HepG2 (cell line): ENCODE measurements around the gene CRB1. TPM values are rescaled to one million over a fixed set of nuclear protein-coding genes. Genes with fewer than 3 reads are reported as not detected.

Experiments used
- ATAC-seq: fragments of 200-7000 bp; cut with Tn5 transposase; 3 replicates; pipeline ENCODE4 v1.9.1; 2020; ENCODE audit warnings: mild to moderate bottlenecking, moderate library complexity
- BruUV-seq: library from RNA; stranded (reverse); fragments of 400-500 nt; replicated peaks from 2 replicates; lab custom pipeline; 2021; lab: Mats Ljungman, UMichigan
- CTCF ChIA-PET: fragments of 300-600 bp; formaldehyde crosslinking; extraction: SDS; loops from one replicate; lab custom pipeline; 2021; ENCODE audit warnings: low total read pairs, inconsistent platforms, low intra/inter-chr PET ratio; lab: Yijun Ruan, JAX
- POLR2A ChIA-PET: fragments of 350-600 bp; sonication (Branson Sonifier 250); formaldehyde crosslinking; loops from one replicate; lab custom pipeline; 2020; ENCODE audit warnings: antibody characterized with exemption, inconsistent platforms; lab: Yijun Ruan, JAX
- DNase-seq: peaks from one replicate; pipeline ENCODE4 v3.0.0-alpha.2; 2015; ENCODE audit warnings: low spot score
- FAIRE-seq: peaks from 3 replicates; lab custom pipeline; 2011; peaks lifted over from hg19 to GRCh38; lab: Jason Lieb, UNC
- H2AFZ ChIP-seq: one replicate; pipeline ENCODE4 v1.6.1; 2011; ENCODE audit warnings: low read length, inconsistent platforms
- H3K27ac ChIP-seq: fragments of 300-600 bp; 3 replicates; pipeline ENCODE4 v1.8.0; 2011; ENCODE audit warnings: mixed run types, mild to moderate bottlenecking, mixed read lengths, low read length, inconsistent platforms; ENCODE audit not compliant: insufficient read depth; ENCODE audit errors: extremely low read length
- H3K27me3 ChIP-seq, 2 experiments: fragments of 200-600 bp in 1 of 2; 2 replicates in 1 of 2; 3 replicates in 1 of 2; pipeline versions ENCODE4 v1.6.0 to v1.8.0; 2011; ENCODE audit warnings: low read length in 2 of 2, mild to moderate bottlenecking in 2 of 2, moderate library complexity in 2 of 2, inconsistent platforms in 1 of 2; ENCODE audit not compliant: insufficient read depth in 2 of 2, control insufficient read depth in 1 of 2
- H3K36me3 ChIP-seq, 2 experiments: fragments of 200-600 bp in 1 of 2; replicated peaks in 1 of 2; 2 replicates in 1 of 2; 3 replicates in 1 of 2; pipeline versions ENCODE4 v1.5.1 to v1.8.0; 2011; ENCODE audit warnings: low read length in 2 of 2, inconsistent platforms in 1 of 2; ENCODE audit not compliant: insufficient read depth in 2 of 2, control insufficient read depth in 1 of 2
- H3K4me1 ChIP-seq: 2 replicates; pipeline ENCODE4 v1.5.1; 2012; ENCODE audit warnings: low read length, inconsistent platforms; ENCODE audit not compliant: insufficient read depth
- H3K4me2 ChIP-seq: 2 replicates; pipeline ENCODE4 v1.6.0; 2011; ENCODE audit warnings: low read depth, low read length, inconsistent platforms
- H3K4me3 ChIP-seq, 3 experiments: fragments of 200-600 bp in 1 of 3; sonication (generic), shearing (Covaris generic) in 1 of 3; replicated peaks in 1 of 3; 2 replicates each; pipeline ENCODE4 v1.5.1; 2011 to 2016; ENCODE audit warnings: low read length in 3 of 3, inconsistent platforms in 2 of 3, low read depth in 2 of 3, mild to moderate bottlenecking in 2 of 3, control low read depth in 1 of 3, mixed read lengths in 1 of 3; ENCODE audit not compliant: insufficient read depth in 1 of 3
- H3K79me2 ChIP-seq: one replicate; pipeline ENCODE4 v1.6.1; 2011; ENCODE audit warnings: low read length, inconsistent platforms; ENCODE audit not compliant: insufficient read depth
- H3K9ac ChIP-seq: 2 replicates; pipeline ENCODE4 v1.6.0; 2011; ENCODE audit warnings: mild to moderate bottlenecking, low read depth, low read length, inconsistent platforms; ENCODE audit not compliant: insufficient read depth
- H3K9me3 ChIP-seq: 2 replicates; pipeline ENCODE4 v1.5.1; 2012; ENCODE audit warnings: mild to moderate bottlenecking, low read length
- H4K20me1 ChIP-seq: 2 replicates; pipeline ENCODE4 v1.6.0; 2011; ENCODE audit warnings: inconsistent platforms, mild to moderate bottlenecking, low read length, moderate library complexity; ENCODE audit not compliant: insufficient read depth
- BATF2 ChIP-seq: sonication (generic); formaldehyde crosslinking; IDR thresholded peaks from 2 replicates; pipeline ENCODE4 v1.8.0; 2022; ENCODE audit warnings: mild to moderate bottlenecking, missing genetic modification reagents, moderate library complexity
- BRD4 ChIP-seq: sonication (generic); formaldehyde crosslinking; IDR thresholded peaks from 2 replicates; pipeline ENCODE4 v1.4.0; 2020; ENCODE audit warnings: missing genetic modification reagents
- CEBPB ChIP-seq: IDR thresholded peaks from 2 replicates; pipeline ENCODE4 v1.6.1; 2011; ENCODE audit warnings: low read depth, low read length, improper control_type of control experiment, borderline replicate concordance
- DR1 ChIP-seq: sonication (generic); formaldehyde crosslinking; IDR thresholded peaks from 2 replicates; pipeline ENCODE4 v1.8.0; 2021; ENCODE audit warnings: mild to moderate bottlenecking, missing genetic modification reagents, inconsistent platforms
- HOXA5 ChIP-seq: sonication (generic); formaldehyde crosslinking; IDR thresholded peaks from 2 replicates; pipeline ENCODE4 v1.4.0; 2020; ENCODE audit warnings: missing genetic modification reagents
- KLF12 ChIP-seq: sonication (generic); formaldehyde crosslinking; IDR thresholded peaks from 2 replicates; pipeline ENCODE4 v1.4.0; 2020; ENCODE audit warnings: missing genetic modification reagents, borderline replicate concordance
- MEIS1 ChIP-seq: sonication (generic); formaldehyde crosslinking; IDR thresholded peaks from 2 replicates; pipeline ENCODE4 v1.9.0; 2021; ENCODE audit warnings: mild to moderate bottlenecking, missing genetic modification reagents, moderate library complexity, borderline replicate concordance
- NCOA1 ChIP-seq: sonication (generic); formaldehyde crosslinking; IDR thresholded peaks from 2 replicates; pipeline ENCODE4 v1.9.0; 2021; ENCODE audit warnings: missing genetic modification reagents
- PITX1 ChIP-seq: sonication (generic); formaldehyde crosslinking; IDR thresholded peaks from 2 replicates; pipeline ENCODE4 v1.5.1; 2020; ENCODE audit warnings: mild to moderate bottlenecking, missing genetic modification reagents
- SIN3B ChIP-seq: fragments of 150-350 bp; IDR thresholded peaks from 2 replicates; pipeline ENCODE4 v1.6.1; 2014; ENCODE audit warnings: low read length
- ZNF562 ChIP-seq: sonication (generic); formaldehyde crosslinking; IDR thresholded peaks from 2 replicates; pipeline ENCODE4 v1.8.0; 2022; ENCODE audit warnings: missing genetic modification reagents, borderline replicate concordance
- ZNF788 ChIP-seq: sonication (generic); formaldehyde crosslinking; IDR thresholded peaks from 2 replicates; pipeline ENCODE4 v1.5.0; 2020; ENCODE audit warnings: mild to moderate bottlenecking, missing genetic modification reagents, borderline replicate concordance
- WGBS: methylation state at CpG from one replicate; pipeline ENCODE4 v1.1.6; 2017; ENCODE audit warnings: low lambda C conversion rate; 5-methylcytosine and 5-hydroxymethylcytosine counted together
- in situ Hi-C: cut with HindIII; loops from 2 replicates; pipeline ENCODE4 v1.10.0; 2017; ENCODE audit warnings: low pct_unique_long_range_greater_than_20kb; ENCODE audit not compliant: extremely low pct_ligation_motif_present
- intact Hi-C: fragments of 100-400 bp; cut with micrococcal nuclease; formaldehyde crosslinking; loops from one replicate; pipeline ENCODE4 v1.10.0; 2022; ENCODE audit not compliant: unreplicated experiment
- polyA plus RNA-seq, 8 experiments: library from polyadenylated mRNA; depleted of rRNA in 3 of 8; stranded (reverse) in 7 of 8; unstranded in 1 of 8; fragments of >200 nt; fragmentation: Illumina TruSeq in 4 of 8; extraction: Trizol in 4 of 8; gene quantifications; 2 replicates each; pipeline versions ENCODE4 v1.2.1 to v1.2.3, GENCODE V29; 2011 to 2016; ENCODE audit warnings: low read depth in 4 of 8, missing spikeins in 1 of 8, mixed read lengths in 1 of 8; ENCODE audit not compliant: insufficient read depth in 1 of 8
- total RNA-seq, 5 experiments: library from RNA; depleted of rRNA; stranded (reverse); fragments of >200 nt; fragmentation: Illumina TruSeq; extraction: Trizol; gene quantifications; 2 replicates each; pipeline ENCODE4 v1.2.3, GENCODE V29; 2016; ENCODE audit warnings: low read depth in 1 of 5
- TF ChIP-seq, protein P1 (sequence below): sonication (generic); formaldehyde crosslinking; IDR thresholded peaks from 2 replicates; pipeline ENCODE4; 2020; ENCODE audit warnings: missing genetic modification reagents, mild to moderate bottlenecking, borderline replicate concordance
- TF ChIP-seq, protein P2 (sequence below): sonication (generic); formaldehyde crosslinking; IDR thresholded peaks from 2 replicates; pipeline ENCODE4 v1.5.0; 2020; ENCODE audit warnings: mild to moderate bottlenecking, missing genetic modification reagents

Gene CRB1
- total and polyA plus RNA-seq, 2 of the 13 experiments (the other 11 are each of a cell fraction or from before 2014, with no cell fraction given), result 0.01 TPM; not detected in 1

DNA sequence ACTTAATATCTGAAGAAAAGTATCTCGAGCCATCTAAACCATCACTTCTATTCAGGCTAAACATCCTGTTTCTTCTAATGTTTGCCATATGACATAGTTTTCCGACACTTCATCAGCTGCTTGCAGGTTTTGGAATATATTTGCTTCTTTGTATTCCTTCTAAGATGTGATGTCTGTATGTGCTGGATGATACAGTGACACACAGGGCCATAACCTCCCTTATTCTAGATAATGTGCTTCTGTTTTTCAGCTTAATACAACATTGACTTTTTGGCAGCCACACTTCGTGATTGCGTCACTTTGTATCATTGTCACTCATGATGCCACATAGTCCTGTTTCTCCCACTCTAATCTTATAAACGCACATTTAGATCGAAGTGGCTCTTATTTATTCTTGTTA lies 156.3 kb downstream of the CRB1 start:
- H3K79me2 ChIP-seq, result no peaks in the 10 kb centered on the region
- intact Hi-C loops, result no loop called here
- POLR2A ChIA-PET, result no interaction called here
- no peaks in the 10 kb centered on the region for H4K20me1 ChIP-seq
- H3K4me2 ChIP-seq, result no peak overlapping the region
- ATAC-seq (no peak), FAIRE-seq (no peak), DNase-seq (no peak)
- no peaks in the 10 kb centered on the region for H3K4me1 ChIP-seq
- no TSS peak for BruUV-seq
- no peaks in the 10 kb centered on the region for H3K27me3 ChIP-seq
- CTCF ChIA-PET, result no interaction called here
- no peaks in the 10 kb centered on the region for H3K9me3 ChIP-seq
- 18% methylated on average over 6 of the region's 6 CpGs for WGBS
- H3K4me3 ChIP-seq, result no peak overlapping the region
- no peak overlapping the region for H3K9ac ChIP-seq
- H2AFZ ChIP-seq, result no peak overlapping the region
- TF ChIP-seq, protein P1, sequence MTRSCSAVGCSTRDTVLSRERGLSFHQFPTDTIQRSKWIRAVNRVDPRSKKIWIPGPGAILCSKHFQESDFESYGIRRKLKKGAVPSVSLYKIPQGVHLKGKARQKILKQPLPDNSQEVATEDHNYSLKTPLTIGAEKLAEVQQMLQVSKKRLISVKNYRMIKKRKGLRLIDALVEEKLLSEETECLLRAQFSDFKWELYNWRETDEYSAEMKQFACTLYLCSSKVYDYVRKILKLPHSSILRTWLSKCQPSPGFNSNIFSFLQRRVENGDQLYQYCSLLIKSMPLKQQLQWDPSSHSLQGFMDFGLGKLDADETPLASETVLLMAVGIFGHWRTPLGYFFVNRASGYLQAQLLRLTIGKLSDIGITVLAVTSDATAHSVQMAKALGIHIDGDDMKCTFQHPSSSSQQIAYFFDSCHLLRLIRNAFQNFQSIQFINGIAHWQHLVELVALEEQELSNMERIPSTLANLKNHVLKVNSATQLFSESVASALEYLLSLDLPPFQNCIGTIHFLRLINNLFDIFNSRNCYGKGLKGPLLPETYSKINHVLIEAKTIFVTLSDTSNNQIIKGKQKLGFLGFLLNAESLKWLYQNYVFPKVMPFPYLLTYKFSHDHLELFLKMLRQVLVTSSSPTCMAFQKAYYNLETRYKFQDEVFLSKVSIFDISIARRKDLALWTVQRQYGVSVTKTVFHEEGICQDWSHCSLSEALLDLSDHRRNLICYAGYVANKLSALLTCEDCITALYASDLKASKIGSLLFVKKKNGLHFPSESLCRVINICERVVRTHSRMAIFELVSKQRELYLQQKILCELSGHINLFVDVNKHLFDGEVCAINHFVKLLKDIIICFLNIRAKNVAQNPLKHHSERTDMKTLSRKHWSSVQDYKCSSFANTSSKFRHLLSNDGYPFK (CRISPR knock-in tag), result no peak
- no peak for TF ChIP-seq ZNF788 (CRISPR knock-in tag)
- peak; percentile 68 for TF ChIP-seq CEBPB
- no peak for TF ChIP-seq DR1 (CRISPR knock-in tag)
- in situ Hi-C loops, result no loop called here
- H3K27ac ChIP-seq, result no peak overlapping the region
- no peaks in the 10 kb centered on the region for H3K36me3 ChIP-seq

GRCh38 chr1:197429372-197429771 lies 161.3 kb downstream of the CRB1 start:
- 15% methylated on average over 7 of the region's 7 CpGs for WGBS
- ChIA-PET CTCF (no interaction called here), POLR2A (no interaction called here)
- no peaks in the 10 kb centered on the region for H3K36me3 ChIP-seq
- ATAC-seq, result no peak
- H3K27ac ChIP-seq, result no peak overlapping the region
- intact Hi-C loops, result no loop called here
- no peak overlapping the region for H2AFZ ChIP-seq
- no peak for FAIRE-seq
- no peaks in the 10 kb centered on the region for H3K79me2 ChIP-seq
- H3K9me3 ChIP-seq, result no peaks in the 10 kb centered on the region
- DNase-seq, result no peak
- in situ Hi-C loops, result no loop called here
- H3K4me3 ChIP-seq, result no peak overlapping the region
- no peaks in the 10 kb centered on the region for H3K4me1 ChIP-seq
- no peak overlapping the region for H3K9ac ChIP-seq
- no peak overlapping the region for H3K4me2 ChIP-seq
- H4K20me1 ChIP-seq, result no peaks in the 10 kb centered on the region
- H3K27me3 ChIP-seq, result no peaks in the 10 kb centered on the region
- BruUV-seq, result no TSS peak
- TF ChIP-seq SIN3B (no peak), KLF12 (CRISPR knock-in tag) (no peak), BRD4 (CRISPR knock-in tag) (no peak), PITX1 (CRISPR knock-in tag) (no peak), ZNF562 (no peak), BATF2 (CRISPR knock-in tag) (no peak), MEIS1 (CRISPR knock-in tag) (no peak), NCOA1 (CRISPR knock-in tag) (no peak), HOXA5 (CRISPR knock-in tag) (no peak)
- TF ChIP-seq, protein P2, sequence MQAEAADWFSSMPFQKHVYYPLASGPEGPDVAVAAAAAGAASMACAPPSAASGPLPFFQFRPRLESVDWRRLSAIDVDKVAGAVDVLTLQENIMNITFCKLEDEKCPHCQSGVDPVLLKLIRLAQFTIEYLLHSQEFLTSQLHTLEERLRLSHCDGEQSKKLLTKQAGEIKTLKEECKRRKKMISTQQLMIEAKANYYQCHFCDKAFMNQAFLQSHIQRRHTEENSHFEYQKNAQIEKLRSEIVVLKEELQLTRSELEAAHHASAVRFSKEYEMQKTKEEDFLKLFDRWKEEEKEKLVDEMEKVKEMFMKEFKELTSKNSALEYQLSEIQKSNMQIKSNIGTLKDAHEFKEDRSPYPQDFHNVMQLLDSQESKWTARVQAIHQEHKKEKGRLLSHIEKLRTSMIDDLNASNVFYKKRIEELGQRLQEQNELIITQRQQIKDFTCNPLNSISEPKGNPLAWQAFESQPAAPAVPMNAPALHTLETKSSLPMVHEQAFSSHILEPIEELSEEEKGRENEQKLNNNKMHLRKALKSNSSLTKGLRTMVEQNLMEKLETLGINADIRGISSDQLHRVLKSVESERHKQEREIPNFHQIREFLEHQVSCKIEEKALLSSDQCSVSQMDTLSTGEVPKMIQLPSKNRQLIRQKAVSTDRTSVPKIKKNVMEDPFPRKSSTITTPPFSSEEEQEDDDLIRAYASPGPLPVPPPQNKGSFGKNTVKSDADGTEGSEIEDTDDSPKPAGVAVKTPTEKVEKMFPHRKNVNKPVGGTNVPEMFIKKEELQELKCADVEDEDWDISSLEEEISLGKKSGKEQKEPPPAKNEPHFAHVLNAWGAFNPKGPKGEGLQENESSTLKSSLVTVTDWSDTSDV, result no peak
